ENCODE measurements around the gene GOLT1A. TPM values are rescaled to one million over a fixed set of nuclear protein-coding genes. Genes with fewer than 3 reads are reported as not detected.

The GOLT1A gene, protein sequence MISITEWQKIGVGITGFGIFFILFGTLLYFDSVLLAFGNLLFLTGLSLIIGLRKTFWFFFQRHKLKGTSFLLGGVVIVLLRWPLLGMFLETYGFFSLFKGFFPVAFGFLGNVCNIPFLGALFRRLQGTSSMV
- total RNA-seq (2022; extraction: Qiagen RNA extraction) = 3.6 to 6.7 TPM (median 4.4 TPM) in 5 replicates

DNA sequence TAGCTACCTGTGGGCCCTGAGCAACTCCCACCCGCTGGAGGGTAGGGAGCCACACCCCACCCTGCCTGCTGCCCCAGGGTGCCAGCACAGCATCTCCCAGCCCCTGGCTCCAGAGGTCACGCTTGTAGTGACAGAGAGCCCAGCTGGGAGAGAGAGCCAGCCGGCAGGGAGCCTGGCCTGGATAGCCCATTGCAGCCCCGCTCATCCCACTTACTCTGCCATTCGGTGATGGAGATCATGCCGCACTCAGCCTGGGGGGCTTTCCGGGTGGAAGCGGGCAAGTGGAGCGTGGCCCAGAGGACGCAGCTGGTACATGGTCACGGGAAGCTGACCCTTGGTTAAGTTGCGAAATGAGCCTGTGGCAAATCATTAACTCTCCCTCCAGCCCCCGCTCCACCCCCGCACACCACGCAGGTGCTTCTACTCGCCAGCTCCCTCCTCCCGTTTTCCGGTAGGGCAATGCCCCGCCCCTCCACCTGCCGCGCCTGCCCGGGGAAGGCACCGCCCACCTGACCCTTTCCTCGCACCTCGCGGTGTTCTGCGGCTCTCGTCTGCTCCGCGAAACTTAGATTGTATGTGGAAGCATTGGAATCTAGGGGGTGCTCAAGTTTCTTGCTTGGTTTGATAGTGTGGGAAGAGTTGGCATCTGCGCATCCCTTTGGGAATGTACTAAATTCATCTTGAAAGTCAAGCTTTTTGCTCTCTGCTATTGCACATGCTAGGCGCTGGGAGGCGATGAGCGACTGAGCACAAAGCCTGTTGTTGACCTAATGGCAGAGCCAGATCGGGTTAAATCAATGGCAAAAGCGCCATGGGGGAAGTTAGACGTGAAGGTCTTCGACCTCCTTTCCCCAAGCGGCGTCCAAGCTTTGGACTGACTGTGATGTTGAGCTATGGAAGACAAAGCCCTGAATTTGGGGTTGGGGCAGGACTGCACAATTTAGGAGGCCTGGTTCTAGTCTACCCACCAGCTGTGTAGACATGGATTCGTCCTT, at the start of gene GOLT1A:
Gene GOLT1A, minus strand, starts transcription at position 321 of the 995 bp plus-strand sequence. Its CDS starts 82 bp downstream, at position 239.

GRCh38 chr1:204196068-204196795, 17.6 kb downstream of the GOLT1A start, which contains the start of gene KISS1:
TSS of gene KISS1 (minus strand) at chr1:204196491. CDS start at chr1:204192876, 3,615 bp downstream.

DNA sequence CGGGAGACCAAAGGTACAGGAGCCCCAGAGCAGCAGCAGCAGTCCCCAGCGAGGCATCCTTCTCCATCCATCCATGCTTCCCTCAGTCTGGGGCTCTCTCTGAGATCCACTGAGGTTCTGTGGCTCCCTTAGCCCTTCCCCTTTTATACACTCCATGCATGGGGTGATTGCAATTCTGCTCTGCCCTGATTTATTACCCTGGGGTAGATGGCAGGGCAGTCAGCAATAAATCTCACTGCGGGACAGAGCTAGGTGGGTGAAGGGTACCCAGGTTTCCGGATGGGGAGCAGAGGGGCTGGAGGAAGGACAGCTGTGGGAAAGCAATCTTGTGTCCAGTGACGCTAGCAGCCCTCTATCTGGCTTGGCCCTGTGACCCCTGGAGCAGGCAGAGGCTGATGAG, 47.6 kb downstream of the GOLT1A start, which contains the start of gene REN:
Gene REN, minus strand, starts transcription at position 119 of the 400 bp plus-strand sequence. Its CDS starts 44 bp downstream, at position 75.

DNA sequence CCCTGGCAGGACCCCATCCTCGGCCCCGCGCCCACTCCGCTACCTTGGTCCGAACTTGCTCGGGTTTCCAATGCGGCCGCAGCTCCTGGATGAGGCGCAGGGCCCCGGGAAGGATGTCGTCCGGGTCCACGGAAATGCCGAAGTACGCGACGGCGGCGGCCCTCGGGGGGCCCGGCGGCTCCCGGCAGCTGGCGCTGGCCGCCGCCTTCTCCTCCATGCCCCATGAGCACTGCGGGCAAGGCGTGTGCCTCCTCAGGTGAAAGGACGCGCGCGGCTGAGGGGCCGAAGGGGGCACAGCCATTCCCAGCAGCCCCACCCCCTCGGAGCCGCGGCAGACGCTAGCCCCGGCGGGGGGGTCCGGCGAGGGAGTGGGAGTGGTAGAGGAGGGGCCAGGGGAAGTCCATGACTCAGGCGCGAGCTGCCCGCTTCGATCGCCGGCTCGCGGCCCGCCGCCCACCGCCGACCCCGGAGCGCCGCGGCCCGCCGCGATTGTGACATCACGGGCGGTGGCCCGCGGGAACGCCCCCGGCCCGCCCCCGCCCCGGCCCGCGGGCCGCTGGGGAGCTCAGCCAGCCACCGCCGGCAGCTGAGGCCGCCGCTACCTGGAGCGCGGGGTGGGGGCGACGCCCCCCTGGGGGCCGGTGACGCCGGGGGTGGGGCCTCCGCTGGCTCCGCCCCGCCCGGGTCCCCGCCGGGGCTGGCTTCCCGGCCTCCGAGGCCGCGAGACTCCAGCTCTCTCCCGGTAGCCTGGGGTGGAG, 62.1 kb downstream of the GOLT1A start, which contains the start of gene ETNK2:
Gene ETNK2, minus strand, starts transcription at position 493 of the 758 bp plus-strand sequence. Its CDS starts 192 bp downstream, at position 301.

Other genes with a start within 250 kb of the GOLT1A start
- 16.4 to 23.1 TPM (median 22.0 TPM) in 5 replicates for gene SOX13, start 140.9 kb downstream of the GOLT1A start, total RNA-seq (2022; extraction: Qiagen RNA extraction)
- gene ETNK2, start 61.9 kb downstream of the GOLT1A start, total RNA-seq (2022; extraction: Qiagen RNA extraction) = 10.6 to 13.7 TPM (median 12.6 TPM) in 5 replicates
- not detected in 5 replicates for gene REN, start 47.7 kb downstream of the GOLT1A start, total RNA-seq (2022; extraction: Qiagen RNA extraction)
- 0.21 to 1.1 TPM (median 0.64 TPM) in 4 of 5 replicates, not detected in the other for gene KISS1, start 17.5 kb downstream of the GOLT1A start, total RNA-seq (2022; extraction: Qiagen RNA extraction)
- gene PLEKHA6, start 145.9 kb upstream of the GOLT1A start, total RNA-seq (2022; extraction: Qiagen RNA extraction) = 23.4 to 33.5 TPM (median 30.9 TPM) in 5 replicates
- gene PPP1R15B, start 197.8 kb upstream of the GOLT1A start, total RNA-seq (2022; extraction: Qiagen RNA extraction) = 24.0 to 27.3 TPM (median 25.5 TPM) in 5 replicates